D721Med (cell line): Measurements from ENCODE around the gene DR1.

Source experiments
- DNase-seq: peaks from one replicate; pipeline ENCODE4 v3.0.0; 2011; ENCODE audit warnings: low spot score; ENCODE audit not compliant: insufficient read length
- FAIRE-seq: peaks from 2 replicates; lab custom pipeline; 2011; peaks lifted over from hg19 to GRCh38; lab: Jason Lieb, UNC
- CTCF ChIP-seq: IDR thresholded peaks from 2 replicates; pipeline ENCODE4 v1.5.1; 2012; ENCODE audit warnings: mild to moderate bottlenecking, control low read depth; ENCODE audit not compliant: insufficient read depth; ENCODE audit errors: missing control alignments

The DR1 gene

GRCh38 chr1:93411000-93411399 is 65.3 kb downstream of the DR1 start:
- TF ChIP-seq CTCF: no peak
- no peak for DNase-seq
- FAIRE-seq: no peak

- FAIRE-seq (no peak), DNase-seq (no peak)
- no peak for TF ChIP-seq CTCF
These were observed 69.0 kb downstream of the DR1 start for GRCh38 chr1:93414749-93415148.

- DNase-seq (no peak), FAIRE-seq (no peak)
- no peak for TF ChIP-seq CTCF
These were observed 69.6 kb downstream of the DR1 start for GRCh38 chr1:93415296-93415695.

GRCh38 chr1:93416183-93416582 is 70.5 kb downstream of the DR1 start:
- TF ChIP-seq CTCF: no peak
- FAIRE-seq (no peak), DNase-seq (no peak)
